NB4 (cell line): ENCODE results near the gene FZD10.

ENCODE experiments used
- DNase-seq: peaks from one replicate; pipeline ENCODE4 v3.0.0; 2010; ENCODE audit warnings: low read depth
- H3K4me3 ChIP-seq: one replicate; pipeline ENCODE4 v1.5.1; 2011; ENCODE audit warnings: mild to moderate bottlenecking, low read depth, low read length, moderate library complexity
- CTCF ChIP-seq: IDR thresholded peaks from one replicate; pipeline ENCODE4 v1.5.1; 2012; ENCODE audit warnings: low read depth, low read length
- MAX ChIP-seq: IDR thresholded peaks from 2 replicates; pipeline ENCODE4 v1.6.1; 2011; ENCODE audit warnings: low read depth, low read length
- MYC ChIP-seq: IDR thresholded peaks from 2 replicates; pipeline ENCODE4 v1.6.1; 2011; ENCODE audit warnings: low read depth, low read length
- POLR2A ChIP-seq: IDR thresholded peaks from 2 replicates; pipeline ENCODE4 v1.6.1; 2011; ENCODE audit warnings: mild to moderate bottlenecking; ENCODE audit not compliant: insufficient read length; ENCODE audit errors: extremely low read depth

The FZD10 gene

GRCh38 chr12:130139567-130140421 lies 22.5 kb upstream of the FZD10 start:
- no peak for TF ChIP-seq POLR2A
- TF ChIP-seq MAX = no peak
- TF ChIP-seq CTCF = no peak
- no peak for TF ChIP-seq MYC
- H3K4me3 ChIP-seq = no peak overlapping the region
- no peak for DNase-seq

- no peak for DNase-seq
- H3K4me3 ChIP-seq = no peak overlapping the region
- no peak for TF ChIP-seq MAX
- TF ChIP-seq POLR2A = no peak
- no peak for TF ChIP-seq CTCF
- TF ChIP-seq MYC = no peak
Measured at GRCh38 chr12:130141105-130141504, 21.2 kb upstream of the FZD10 start.

GRCh38 chr12:130141901-130142683 lies 20.2 kb upstream of the FZD10 start:
- H3K4me3 ChIP-seq = no peak overlapping the region
- TF ChIP-seq POLR2A (no peak), CTCF (no peak), MYC (no peak), MAX (no peak)
- no peak for DNase-seq

- TF ChIP-seq MYC = no peak
- no peak overlapping the region for H3K4me3 ChIP-seq
- no peak for DNase-seq
Measured at GRCh38 chr12:130142736-130143135, 19.5 kb upstream of the FZD10 start.

GRCh38 chr12:130143136-130143535 lies 19.1 kb upstream of the FZD10 start:
- H3K4me3 ChIP-seq = no peak overlapping the region
- TF ChIP-seq POLR2A (no peak), CTCF (no peak), MAX (no peak), MYC (no peak)
- no peak for DNase-seq

- no peak for DNase-seq
- no peak overlapping the region for H3K4me3 ChIP-seq
- no peak for TF ChIP-seq CTCF
- no peak for TF ChIP-seq MAX
- TF ChIP-seq MYC = no peak
- no peak for TF ChIP-seq POLR2A
Measured at GRCh38 chr12:130144256-130144655, 18.0 kb upstream of the FZD10 start.
